ENCODE data around the gene AMOTL2. TPM values are rescaled to one million over a fixed set of nuclear protein-coding genes. Genes with fewer than 3 reads are reported as not detected.

The AMOTL2 gene
- total RNA-seq, 1 experiment from 2014 or later: 153 TPM

GRCh38 chr3:134370611-134371531, 3.4 kb downstream of the AMOTL2 start:
- peaks cover 99% of the 10 kb centered on the region for H3K36me3 Mint-ChIP-seq (ENCODE audit: insufficient read depth, unreplicated experiment)
- peak overlapping the region; percentile 78 for H3K4me3 Mint-ChIP-seq (ENCODE audit: low read depth, unreplicated experiment)
- no TSS peak for BruUV-seq (replicated peaks)
- H3K27me3 Mint-ChIP-seq (ENCODE audit: unreplicated experiment): no peaks in the 10 kb centered on the region
- no peak for DNase-seq
- H3K4me1 Mint-ChIP-seq (ENCODE audit: low read depth, unreplicated experiment): peaks cover 69% of the 10 kb centered on the region
- peak overlapping the region; percentile 71 for H3K27ac Mint-ChIP-seq (ENCODE audit: unreplicated experiment)
- CTCF ChIA-PET: interaction anchor here (0.5 to 1.9 kb wide), 4 partner anchors 11 to 798 kb away, joined by 3 to 6 read pairs (median 4); partner anchors contain the start of gene CDV3
- H3K9me3 Mint-ChIP-seq (ENCODE audit: low read depth, unreplicated experiment): no peaks in the 10 kb centered on the region
- intact Hi-C loops (cut with micrococcal nuclease; ENCODE audit: unreplicated experiment): no loop called here
- TF ChIP-seq CTCF (IDR thresholded peaks at IDR 0.05; ENCODE audit: unreplicated experiment): no peak

DNA sequence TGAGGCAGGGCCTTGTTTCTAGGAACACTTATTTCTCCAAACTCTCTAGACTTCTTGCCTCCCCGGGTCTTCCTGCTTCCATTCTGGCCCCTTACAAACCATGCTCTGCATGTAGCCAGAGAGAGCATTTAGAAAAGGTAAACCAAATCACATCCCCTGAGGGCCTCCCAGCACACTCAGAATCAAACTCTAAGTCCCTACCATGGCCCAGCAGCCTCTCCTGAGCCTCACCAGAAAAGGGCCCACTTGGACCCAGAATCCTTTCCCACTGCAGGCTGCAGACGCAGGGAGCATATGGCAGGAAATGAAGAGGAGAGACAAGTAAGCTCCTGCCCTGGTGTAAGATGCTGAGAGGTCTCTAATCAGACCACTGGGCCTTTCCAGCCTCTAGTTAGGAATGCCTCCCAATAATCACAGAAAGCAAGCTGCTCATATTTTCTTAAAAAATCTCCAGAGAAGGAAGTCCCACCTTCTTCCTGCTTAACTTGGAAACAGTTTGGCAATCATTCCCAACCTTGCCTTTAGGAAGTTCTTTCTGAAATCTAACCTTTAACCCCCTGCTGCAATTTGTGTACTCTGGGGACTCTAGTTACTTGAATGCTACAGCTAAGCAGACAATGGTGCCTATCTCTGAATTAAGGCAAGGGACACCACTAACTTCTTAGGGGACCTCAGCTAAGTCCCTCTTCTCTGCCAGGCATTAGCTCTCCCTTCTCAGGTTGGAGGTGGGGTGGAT, 4.2 kb downstream of the AMOTL2 start:
- H3K4me1 Mint-ChIP-seq (ENCODE audit: low read depth, unreplicated experiment): peaks cover 69% of the 10 kb centered on the region
- TSS peak; percentile 1 for BruUV-seq (replicated peaks)

DNA sequence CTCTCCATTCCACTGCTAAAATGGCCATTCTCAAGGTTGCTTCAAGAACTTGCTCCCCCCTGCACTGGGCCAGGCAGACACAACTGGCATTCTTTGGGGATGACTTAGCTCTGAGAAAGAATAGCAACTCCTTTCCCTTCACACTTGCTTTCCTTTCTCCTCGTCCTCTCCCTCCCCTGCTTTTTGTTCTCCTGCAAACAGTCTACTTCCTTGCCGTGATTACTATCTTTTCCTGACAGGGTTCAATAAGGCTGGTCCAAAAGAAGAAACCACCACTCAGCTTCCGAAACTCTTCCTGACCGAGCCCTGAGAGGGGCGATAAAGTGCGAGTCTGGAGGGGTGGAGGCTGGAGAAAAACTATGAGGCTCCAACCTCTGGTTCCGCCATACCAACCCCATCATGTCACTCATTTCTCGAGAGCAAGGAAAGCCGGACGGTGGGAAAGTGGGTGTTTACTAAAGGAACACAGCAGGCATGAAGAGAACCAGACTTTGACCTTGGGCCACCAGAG, 5.0 kb downstream of the AMOTL2 start:
- no peak for TF ChIP-seq CTCF (IDR thresholded peaks at IDR 0.05; ENCODE audit: unreplicated experiment)
- Mint-ChIP-seq H3K9me3 (ENCODE audit: low read depth, unreplicated experiment) (no peaks in the 10 kb centered on the region), H3K4me3 (ENCODE audit: low read depth, unreplicated experiment) (peak overlapping the region; percentile 37), H3K27me3 (ENCODE audit: unreplicated experiment) (no peaks in the 10 kb centered on the region), H3K36me3 (ENCODE audit: insufficient read depth, unreplicated experiment) (peaks cover 100% of the 10 kb centered on the region), H3K27ac (ENCODE audit: unreplicated experiment) (peak overlapping the region; percentile 59), H3K4me1 (ENCODE audit: low read depth, unreplicated experiment) (peaks cover 75% of the 10 kb centered on the region)
- no peak for DNase-seq
- intact Hi-C loops (cut with micrococcal nuclease; ENCODE audit: unreplicated experiment): no loop called here
- CTCF ChIA-PET: interaction anchor here (1.0 kb wide), 1 partner anchor 15 kb away, joined by 3 read pairs; no protein-coding TSS in a partner anchor
- BruUV-seq (replicated peaks): no TSS peak

More for the DNA sequence above, 4.2 kb downstream of the AMOTL2 start:
- H3K36me3 Mint-ChIP-seq (ENCODE audit: insufficient read depth, unreplicated experiment): peaks cover 100% of the 10 kb centered on the region
- TF ChIP-seq CTCF (IDR thresholded peaks at IDR 0.05; ENCODE audit: unreplicated experiment): no peak
- H3K27me3 Mint-ChIP-seq (ENCODE audit: unreplicated experiment): no peaks in the 10 kb centered on the region
- intact Hi-C loops (cut with micrococcal nuclease; ENCODE audit: unreplicated experiment): no loop called here
- DNase-seq: no peak
- peak overlapping the region; percentile 78 for H3K4me3 Mint-ChIP-seq (ENCODE audit: low read depth, unreplicated experiment)
- peak overlapping the region; percentile 59 for H3K27ac Mint-ChIP-seq (ENCODE audit: unreplicated experiment)
- CTCF ChIA-PET: interaction anchor here (0.6 kb wide), 1 partner anchor 797 kb away, joined by 3 read pairs; the partner anchor contains the start of gene CDV3
- no peaks in the 10 kb centered on the region for H3K9me3 Mint-ChIP-seq (ENCODE audit: low read depth, unreplicated experiment)

- Mint-ChIP-seq H3K9me3 (ENCODE audit: low read depth, unreplicated experiment) (no peaks in the 10 kb centered on the region), H3K4me1 (ENCODE audit: low read depth, unreplicated experiment) (peaks cover 81% of the 10 kb centered on the region), H3K27ac (ENCODE audit: unreplicated experiment) (peak overlapping the region; percentile 59), H3K4me3 (ENCODE audit: low read depth, unreplicated experiment) (no peak overlapping the region), H3K27me3 (ENCODE audit: unreplicated experiment) (no peaks in the 10 kb centered on the region), H3K36me3 (ENCODE audit: insufficient read depth, unreplicated experiment) (peaks cover 100% of the 10 kb centered on the region)
- intact Hi-C loops (cut with micrococcal nuclease; ENCODE audit: unreplicated experiment): no loop called here
- no peak for DNase-seq
- CTCF ChIA-PET: interaction anchor here (1.0 kb wide), 1 partner anchor 15 kb away, joined by 3 read pairs; no protein-coding TSS in a partner anchor
- BruUV-seq (replicated peaks): no TSS peak
- no peak for TF ChIP-seq CTCF (IDR thresholded peaks at IDR 0.05; ENCODE audit: unreplicated experiment)
Measured at GRCh38 chr3:134368751-134369105, 5.5 kb downstream of the AMOTL2 start.

Measured in Calu3 (cell line).